ENCODE results near the gene PCDH18. TPM values are rescaled to one million over a fixed set of nuclear protein-coding genes. Genes with fewer than 3 reads are reported as not detected.
"Not testable (repeated sequence)": the region's sequence is repeated elsewhere in the genome, so short reads cannot be mapped to it uniquely, and the experiment has no call there.

Gene PCDH18
- total RNA-seq, 4 donors from 2014 or later, result 38.9 to 74.1 (median 55.9) TPM

DNA sequence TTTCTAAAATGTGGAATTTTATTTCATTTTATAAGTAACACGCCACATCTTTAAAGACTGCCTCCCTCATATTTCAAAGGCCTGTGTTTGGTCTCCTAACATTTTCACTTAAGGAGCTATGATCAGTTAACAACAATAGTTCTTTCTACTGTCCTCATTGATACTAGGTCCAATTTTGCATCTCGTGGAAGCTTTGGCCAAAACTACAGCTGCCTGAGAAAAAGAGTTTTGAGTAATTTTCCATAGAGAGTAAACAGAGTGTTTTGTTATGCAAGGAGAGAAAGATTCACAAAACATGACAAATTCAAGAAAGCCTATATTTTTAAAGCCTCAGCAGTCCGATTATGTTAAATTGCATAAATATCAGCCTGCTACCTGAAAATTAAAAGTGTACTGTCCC lies 11.4 kb upstream of the PCDH18 start:
- ATAC-seq (ENCODE audit: low FRiP score) (no peak), DNase-seq (ENCODE audit: low spot score) (no peak)
- TF ChIP-seq, protein P1, sequence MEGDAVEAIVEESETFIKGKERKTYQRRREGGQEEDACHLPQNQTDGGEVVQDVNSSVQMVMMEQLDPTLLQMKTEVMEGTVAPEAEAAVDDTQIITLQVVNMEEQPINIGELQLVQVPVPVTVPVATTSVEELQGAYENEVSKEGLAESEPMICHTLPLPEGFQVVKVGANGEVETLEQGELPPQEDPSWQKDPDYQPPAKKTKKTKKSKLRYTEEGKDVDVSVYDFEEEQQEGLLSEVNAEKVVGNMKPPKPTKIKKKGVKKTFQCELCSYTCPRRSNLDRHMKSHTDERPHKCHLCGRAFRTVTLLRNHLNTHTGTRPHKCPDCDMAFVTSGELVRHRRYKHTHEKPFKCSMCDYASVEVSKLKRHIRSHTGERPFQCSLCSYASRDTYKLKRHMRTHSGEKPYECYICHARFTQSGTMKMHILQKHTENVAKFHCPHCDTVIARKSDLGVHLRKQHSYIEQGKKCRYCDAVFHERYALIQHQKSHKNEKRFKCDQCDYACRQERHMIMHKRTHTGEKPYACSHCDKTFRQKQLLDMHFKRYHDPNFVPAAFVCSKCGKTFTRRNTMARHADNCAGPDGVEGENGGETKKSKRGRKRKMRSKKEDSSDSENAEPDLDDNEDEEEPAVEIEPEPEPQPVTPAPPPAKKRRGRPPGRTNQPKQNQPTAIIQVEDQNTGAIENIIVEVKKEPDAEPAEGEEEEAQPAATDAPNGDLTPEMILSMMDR (IDR thresholded peaks at IDR 0.05), result no peak

DNA sequence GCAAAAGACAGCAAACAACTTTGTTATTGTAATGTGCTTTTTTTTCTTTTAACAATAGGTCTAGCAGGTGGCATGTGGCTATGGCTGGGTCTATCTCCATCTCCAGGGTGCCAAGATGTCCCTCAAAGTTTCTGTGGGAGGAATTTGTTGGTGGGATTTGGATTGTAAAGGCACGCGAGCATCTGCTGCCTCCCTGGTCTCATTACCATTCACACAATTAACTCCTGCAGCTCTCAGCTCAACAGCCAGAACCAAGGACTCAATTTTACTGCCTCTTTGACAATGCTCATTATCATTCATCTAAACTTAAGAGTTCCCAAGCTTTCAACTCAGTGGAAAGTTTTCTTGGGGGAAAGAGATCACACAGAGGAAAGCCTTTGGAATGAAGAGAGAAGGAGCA lies 10.9 kb upstream of the PCDH18 start:
- no peak for DNase-seq (ENCODE audit: low spot score)
- ATAC-seq (ENCODE audit: low FRiP score), result no peak
- TF ChIP-seq, protein P1 (IDR thresholded peaks at IDR 0.05), result no peak

DNA sequence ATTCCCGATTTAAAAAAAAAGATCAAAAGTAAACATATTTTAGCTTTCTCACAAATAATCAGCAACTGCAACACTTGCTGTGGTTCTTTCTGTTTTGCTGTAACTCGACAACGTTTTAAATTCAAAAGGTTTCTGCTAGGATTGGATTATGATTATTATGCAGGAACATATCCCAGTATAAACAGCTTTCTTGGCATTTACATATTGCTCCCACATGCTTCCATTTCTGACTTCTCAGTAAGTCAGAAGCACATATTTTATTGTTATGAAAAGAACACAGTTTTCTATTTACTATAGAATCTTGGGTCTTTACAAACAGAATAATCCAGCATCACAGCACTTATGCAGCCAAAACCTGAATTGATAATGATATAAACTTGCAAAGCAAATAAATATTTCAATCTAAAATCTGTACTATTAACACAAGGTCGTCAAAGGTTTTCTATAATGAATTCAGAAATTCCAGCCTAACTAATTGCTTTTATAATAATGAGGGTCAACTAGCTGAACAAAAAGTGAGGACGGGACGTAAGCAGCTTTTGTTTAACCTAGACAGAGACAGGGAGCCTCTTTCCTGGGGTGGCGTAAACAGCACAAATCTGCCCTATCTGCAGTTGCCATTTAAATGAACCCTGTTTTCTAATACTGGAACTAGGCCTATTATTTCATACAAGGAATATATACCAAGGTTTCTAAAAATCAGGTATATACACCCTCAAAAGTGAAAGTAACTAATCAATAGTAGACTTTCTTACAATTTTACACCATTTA lies 9.8 kb upstream of the PCDH18 start:
- ATAC-seq (ENCODE audit: low FRiP score) (no peak), DNase-seq (ENCODE audit: low spot score) (no peak)
- TF ChIP-seq, protein P1 (IDR thresholded peaks at IDR 0.05), result no peak

GRCh38 chr4:137541181-137541580 lies 8.9 kb upstream of the PCDH18 start:
- TF ChIP-seq, protein P1 (IDR thresholded peaks at IDR 0.05), result no peak
- ATAC-seq (ENCODE audit: low FRiP score), result no peak
- DNase-seq (ENCODE audit: low spot score), result no peak

DNA sequence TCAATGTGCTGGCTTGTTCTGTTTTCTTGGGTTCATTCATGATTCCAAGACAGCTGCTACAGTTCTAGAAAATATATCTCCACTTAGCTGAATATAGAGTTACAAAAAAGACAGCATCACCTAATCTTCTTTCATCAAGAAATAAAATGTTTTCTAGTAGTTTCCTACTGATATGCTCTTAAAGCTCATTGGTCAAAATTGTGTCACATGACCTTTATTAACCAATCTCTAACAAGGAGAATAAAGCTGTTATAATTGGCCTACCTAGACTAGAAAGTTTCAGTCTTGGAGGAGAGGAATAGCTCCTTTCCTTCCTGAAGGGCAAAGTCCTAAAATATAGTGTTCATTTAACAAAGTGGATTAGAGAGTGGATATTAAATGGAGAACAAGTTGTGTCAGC lies 8.1 kb upstream of the PCDH18 start:
- TF ChIP-seq, protein P1 (IDR thresholded peaks at IDR 0.05), result no peak
- DNase-seq (ENCODE audit: low spot score) (no peak), ATAC-seq (ENCODE audit: low FRiP score) (no peak)

GRCh38 chr4:137538526-137538925 lies 6.2 kb upstream of the PCDH18 start:
- ATAC-seq (ENCODE audit: low FRiP score) (no peak), DNase-seq (ENCODE audit: low spot score) (no peak)
- TF ChIP-seq, protein P1 (IDR thresholded peaks at IDR 0.05), result no peak

GRCh38 chr4:137537807-137538206 lies 5.5 kb upstream of the PCDH18 start:
- not testable (repeated sequence) for ATAC-seq (ENCODE audit: low FRiP score); DNase-seq (ENCODE audit: low spot score)
